Thoracic aorta (tissue), 2 donors: ENCODE data around the gene KRTAP12-4. TPM values are rescaled to one million over a fixed set of nuclear protein-coding genes. Genes with fewer than 3 reads are reported as not detected.
"Not testable (repeated sequence)": the region's sequence is repeated elsewhere in the genome, so short reads cannot be mapped to it uniquely, and the experiment has no call there.

Source experiments
- ATAC-seq: fragments of 150-250 bp; one replicate; pipeline ENCODE4 v1.8.0; 2017; ENCODE audit warnings: low read depth; ENCODE audit not compliant: insufficient number of reproducible peaks, low FRiP score
- DNase-seq: peaks from one replicate; pipeline ENCODE4 v3.0.0-alpha.2; 2020; ENCODE audit warnings: low spot score
- H3K27ac ChIP-seq, 2 donors: fragments of 200-600 bp; sonication (generic); 1 replicate in 1 of 2; 2 replicates in 1 of 2; pipeline ENCODE4 v1.5.1; 2016; ENCODE audit warnings: mild to moderate bottlenecking in 2 of 2, moderate library complexity in 2 of 2
- H3K27me3 ChIP-seq: fragments of 200-600 bp; sonication (generic); replicated peaks from 2 replicates; pipeline ENCODE4 v1.6.0; 2016; ENCODE audit warnings: mild to moderate bottlenecking; ENCODE audit not compliant: insufficient read depth
- H3K36me3 ChIP-seq: fragments of 200-600 bp; sonication (generic); one replicate; pipeline ENCODE4 v1.5.1; 2016
- H3K4me1 ChIP-seq, 2 donors: fragments of 200-600 bp; sonication (generic); 1 replicate in 1 of 2; 2 replicates in 1 of 2; pipeline versions ENCODE4 v1.5.1 to v1.6.0; 2016; ENCODE audit warnings: low read depth in 2 of 2, mild to moderate bottlenecking in 1 of 2; ENCODE audit not compliant: control insufficient read depth in 1 of 2
- H3K4me3 ChIP-seq: fragments of 200-600 bp; sonication (generic); 2 replicates; pipeline ENCODE4 v1.5.1; 2016; ENCODE audit warnings: mild to moderate bottlenecking
- H3K9me3 ChIP-seq: fragments of 200-600 bp; sonication (generic); 2 replicates; pipeline ENCODE4 v1.5.1; 2016
- CTCF ChIP-seq: fragments of 200-600 bp; sonication (generic); IDR thresholded peaks from one replicate; pipeline ENCODE4 v1.5.1; 2019; ENCODE audit warnings: antibody characterized with exemption
- total RNA-seq, 2 donors: library from RNA; depleted of rRNA; stranded (reverse); fragments of >200 nt; gene quantifications; one replicate each; pipeline versions ENCODE4 v1.1.0 to v1.2.3, GENCODE V29; 2016

KRTAP12-4 gene
- total RNA-seq, 2 donors from 2014 or later: not detected

GRCh38 chr21:44636209-44637017 lies 18.0 kb downstream of the KRTAP12-4 start:
- Histone ChIP-seq H3K4me3 (no peak overlapping the region), H3K27me3 (no peaks in the 10 kb centered on the region), H3K36me3 (no peaks in the 10 kb centered on the region), H3K27ac (no peak overlapping the region), H3K4me1 (no peaks in the 10 kb centered on the region), H3K9me3 (peaks cover 10% of the 10 kb centered on the region)
- TF ChIP-seq CTCF: no peak
- ATAC-seq (no peak), DNase-seq (no peak)

GRCh38 chr21:44632067-44632466 lies 22.4 kb downstream of the KRTAP12-4 start:
- ATAC-seq (no peak), DNase-seq (no peak)
- no peaks in the 10 kb centered on the region for H3K36me3 ChIP-seq
- H3K4me1 ChIP-seq: no peaks in the 10 kb centered on the region
- no peaks in the 10 kb centered on the region for H3K27me3 ChIP-seq
- peaks cover 10% of the 10 kb centered on the region for H3K9me3 ChIP-seq
- no peak for TF ChIP-seq CTCF
- H3K4me3 ChIP-seq: no peak overlapping the region
- no peak overlapping the region for H3K27ac ChIP-seq

GRCh38 chr21:44630440-44630839 lies 24.0 kb downstream of the KRTAP12-4 start:
- Histone ChIP-seq H3K27me3 (no peaks in the 10 kb centered on the region), H3K4me1 (no peaks in the 10 kb centered on the region), H3K9me3 (peaks cover 10% of the 10 kb centered on the region), H3K36me3 (no peaks in the 10 kb centered on the region), H3K27ac (no peak overlapping the region), H3K4me3 (no peak overlapping the region)
- ATAC-seq: no peak
- no peak for TF ChIP-seq CTCF
- no peak for DNase-seq

- Histone ChIP-seq H3K4me1 (no peaks in the 10 kb centered on the region), H3K27me3 (no peaks in the 10 kb centered on the region), H3K4me3 (no peak overlapping the region), H3K9me3 (peaks cover 10% of the 10 kb centered on the region), H3K27ac (no peak overlapping the region), H3K36me3 (no peaks in the 10 kb centered on the region)
- no peak for TF ChIP-seq CTCF
- no peak for ATAC-seq
- DNase-seq: no peak
Observed at GRCh38 chr21:44628707-44629391, 25.6 kb downstream of the KRTAP12-4 start.

- not testable (repeated sequence) for H3K27me3 ChIP-seq, H3K27ac ChIP-seq, H3K4me3 ChIP-seq, DNase-seq, H3K36me3 ChIP-seq, ATAC-seq, H3K4me1 ChIP-seq
- H3K9me3 ChIP-seq: peaks cover 13% of the 10 kb centered on the region
Observed at GRCh38 chr21:44627831-44628233, 26.6 kb downstream of the KRTAP12-4 start.

- not testable (repeated sequence) for ATAC-seq, H3K4me3 ChIP-seq, H3K9me3 ChIP-seq
Observed at GRCh38 chr21:44627181-44627822, 27.2 kb downstream of the KRTAP12-4 start.

More at GRCh38 chr21:44627181-44627822, 27.2 kb downstream of the KRTAP12-4 start:
- H3K36me3 ChIP-seq, H3K27ac ChIP-seq, H3K27me3 ChIP-seq, H3K4me1 ChIP-seq, DNase-seq: not testable (repeated sequence)
